ENCODE results near the gene IGSF21. TPM values are rescaled to one million over a fixed set of nuclear protein-coding genes. Genes with fewer than 3 reads are reported as not detected.
A peak's percentile ranks its signal among the peaks of the same experiment; 100 is the strongest.

The IGSF21 gene
- polyA plus RNA-seq, 3 donors = not detected

GRCh38 chr1:18230321-18230720, 122.7 kb downstream of the IGSF21 start:
- TF ChIP-seq CTCF (IDR thresholded peaks at IDR 0.05) = no peak
- H3K27ac Mint-ChIP-seq = no peak overlapping the region
- no peak overlapping the region for H2AFZ ChIP-seq (ENCODE audit: insufficient read depth, low read depth, low read length, poor library complexity, severe bottlenecking)
- peaks cover 13 to 27% (median 23%) of the 10 kb centered on the region in 7 donors for H3K9me3 Mint-ChIP-seq
- no peaks in the 10 kb centered on the region for H3K79me2 ChIP-seq (ENCODE audit: insufficient read depth, low read length)
- WGBS (ENCODE audit: insufficient coverage) = no CpG with 5 or more reads among the region's 6 CpGs
- no peak overlapping the region for H3K4me3 ChIP-seq (replicated peaks in 1 of 3; ENCODE audit: low read depth in 2 of 3, low read length in 3 of 3)
- H3K27ac ChIP-seq (ENCODE audit: low read depth in 1 of 2, low read length in 2 of 2) = no peak overlapping the region
- no peaks in the 10 kb centered on the region for H3K4me1 ChIP-seq (ENCODE audit: control insufficient read depth in 1 of 2, insufficient read depth in 2 of 2, low read length in 2 of 2)
- H3K4me1 Mint-ChIP-seq = no peaks in the 10 kb centered on the region
- H3K4me2 ChIP-seq (replicated peaks; ENCODE audit: extremely low read depth, low read length, poor library complexity, severe bottlenecking) = no peak overlapping the region
- intact Hi-C loops (cut with micrococcal nuclease) = loop anchor here in 1 of 2 donors (5.0 kb wide), 1 partner anchor 733 kb away; no protein-coding TSS in a partner anchor
- no peaks in the 10 kb centered on the region for H4K20me1 ChIP-seq (ENCODE audit: insufficient read depth, low read length)
- H3K9me3 ChIP-seq (replicated peaks in 1 of 2; ENCODE audit: control insufficient read depth in 1 of 2, insufficient read depth in 1 of 2, low read length in 2 of 2) = peaks cover 21 to 22% of the 10 kb centered on the region in 2 donors
- no peak for DNase-seq
- no peaks in the 10 kb centered on the region for H3K36me3 Mint-ChIP-seq
- H3K27me3 ChIP-seq (ENCODE audit: control insufficient read depth in 2 of 2, insufficient read depth in 2 of 2, low read length in 2 of 2) = no peaks in the 10 kb centered on the region
- no peak overlapping the region for H3K4me3 Mint-ChIP-seq
- peaks cover 5 to 13% (median 10%) of the 10 kb centered on the region in 3 donors for H3K27me3 Mint-ChIP-seq (ENCODE audit: low read depth in 3 of 3)
- no peaks in the 10 kb centered on the region for H3K36me3 ChIP-seq (replicated peaks in 1 of 2; ENCODE audit: control insufficient read depth in 1 of 2, insufficient read depth in 2 of 2, low read length in 2 of 2)
- no peak overlapping the region for H3K9ac ChIP-seq (ENCODE audit: insufficient read depth, low read length, poor library complexity, severe bottlenecking)

GRCh38 chr1:18230840-18231239, 123.2 kb downstream of the IGSF21 start:
- peaks cover 21 to 22% of the 10 kb centered on the region in 2 donors for H3K9me3 ChIP-seq (replicated peaks in 1 of 2; ENCODE audit: control insufficient read depth in 1 of 2, insufficient read depth in 1 of 2, low read length in 2 of 2)
- H3K27me3 ChIP-seq (ENCODE audit: control insufficient read depth in 2 of 2, insufficient read depth in 2 of 2, low read length in 2 of 2) = no peaks in the 10 kb centered on the region
- H3K79me2 ChIP-seq (ENCODE audit: insufficient read depth, low read length) = no peaks in the 10 kb centered on the region
- no peak overlapping the region for H3K4me3 Mint-ChIP-seq
- H3K4me1 Mint-ChIP-seq = no peaks in the 10 kb centered on the region
- no peaks in the 10 kb centered on the region for H3K36me3 ChIP-seq (replicated peaks in 1 of 2; ENCODE audit: control insufficient read depth in 1 of 2, insufficient read depth in 2 of 2, low read length in 2 of 2)
- no peak overlapping the region for H3K4me3 ChIP-seq (replicated peaks in 1 of 3; ENCODE audit: low read depth in 2 of 3, low read length in 3 of 3)
- no peak overlapping the region for H3K27ac ChIP-seq (ENCODE audit: low read depth in 1 of 2, low read length in 2 of 2)
- H3K36me3 Mint-ChIP-seq = no peaks in the 10 kb centered on the region
- H3K9me3 Mint-ChIP-seq = peaks cover 13 to 27% (median 24%) of the 10 kb centered on the region in 7 donors
- TF ChIP-seq CTCF (IDR thresholded peaks at IDR 0.05) = no peak
- H4K20me1 ChIP-seq (ENCODE audit: insufficient read depth, low read length) = no peaks in the 10 kb centered on the region
- H3K27me3 Mint-ChIP-seq (ENCODE audit: low read depth in 3 of 3) = peaks cover 4 to 15% (median 11%) of the 10 kb centered on the region in 3 donors
- no peak overlapping the region for H3K9ac ChIP-seq (ENCODE audit: insufficient read depth, low read length, poor library complexity, severe bottlenecking)
- no peaks in the 10 kb centered on the region for H3K4me1 ChIP-seq (ENCODE audit: control insufficient read depth in 1 of 2, insufficient read depth in 2 of 2, low read length in 2 of 2)
- intact Hi-C loops (cut with micrococcal nuclease) = loop anchor here in 1 of 2 donors (5.0 kb wide), 1 partner anchor 734 kb away; no protein-coding TSS in a partner anchor
- no peak overlapping the region for H3K4me2 ChIP-seq (replicated peaks; ENCODE audit: extremely low read depth, low read length, poor library complexity, severe bottlenecking)
- 3% methylated on average over 4 of the region's 9 CpGs for WGBS (ENCODE audit: insufficient coverage)
- no peak overlapping the region for H2AFZ ChIP-seq (ENCODE audit: insufficient read depth, low read depth, low read length, poor library complexity, severe bottlenecking)
- DNase-seq = no peak
- peak overlapping the region in 1 of 7 donors; percentile 23 for H3K27ac Mint-ChIP-seq
